Measurements from ENCODE around the gene RRAD.

The RRAD gene

GRCh38 chr16:66952430-66953110, 27.2 kb upstream of the RRAD start:
- Histone ChIP-seq H3K36me3 (ENCODE audit: control insufficient read depth, insufficient read depth, low read length) (no peaks in the 10 kb centered on the region), H3K4me3 (replicated peaks; ENCODE audit: low read depth, low read length) (no peak overlapping the region), H3K27me3 (replicated peaks; ENCODE audit: control insufficient read depth, insufficient read depth, low read length) (no peaks in the 10 kb centered on the region)
- TF ChIP-seq, protein P1, sequence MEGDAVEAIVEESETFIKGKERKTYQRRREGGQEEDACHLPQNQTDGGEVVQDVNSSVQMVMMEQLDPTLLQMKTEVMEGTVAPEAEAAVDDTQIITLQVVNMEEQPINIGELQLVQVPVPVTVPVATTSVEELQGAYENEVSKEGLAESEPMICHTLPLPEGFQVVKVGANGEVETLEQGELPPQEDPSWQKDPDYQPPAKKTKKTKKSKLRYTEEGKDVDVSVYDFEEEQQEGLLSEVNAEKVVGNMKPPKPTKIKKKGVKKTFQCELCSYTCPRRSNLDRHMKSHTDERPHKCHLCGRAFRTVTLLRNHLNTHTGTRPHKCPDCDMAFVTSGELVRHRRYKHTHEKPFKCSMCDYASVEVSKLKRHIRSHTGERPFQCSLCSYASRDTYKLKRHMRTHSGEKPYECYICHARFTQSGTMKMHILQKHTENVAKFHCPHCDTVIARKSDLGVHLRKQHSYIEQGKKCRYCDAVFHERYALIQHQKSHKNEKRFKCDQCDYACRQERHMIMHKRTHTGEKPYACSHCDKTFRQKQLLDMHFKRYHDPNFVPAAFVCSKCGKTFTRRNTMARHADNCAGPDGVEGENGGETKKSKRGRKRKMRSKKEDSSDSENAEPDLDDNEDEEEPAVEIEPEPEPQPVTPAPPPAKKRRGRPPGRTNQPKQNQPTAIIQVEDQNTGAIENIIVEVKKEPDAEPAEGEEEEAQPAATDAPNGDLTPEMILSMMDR (IDR thresholded peaks at IDR 0.05; ENCODE audit: insufficient read depth, low read length, poor library complexity, severe bottlenecking), result no peak
- DNase-seq (ENCODE audit: extremely low read depth, insufficient read length), result no peak

DNA sequence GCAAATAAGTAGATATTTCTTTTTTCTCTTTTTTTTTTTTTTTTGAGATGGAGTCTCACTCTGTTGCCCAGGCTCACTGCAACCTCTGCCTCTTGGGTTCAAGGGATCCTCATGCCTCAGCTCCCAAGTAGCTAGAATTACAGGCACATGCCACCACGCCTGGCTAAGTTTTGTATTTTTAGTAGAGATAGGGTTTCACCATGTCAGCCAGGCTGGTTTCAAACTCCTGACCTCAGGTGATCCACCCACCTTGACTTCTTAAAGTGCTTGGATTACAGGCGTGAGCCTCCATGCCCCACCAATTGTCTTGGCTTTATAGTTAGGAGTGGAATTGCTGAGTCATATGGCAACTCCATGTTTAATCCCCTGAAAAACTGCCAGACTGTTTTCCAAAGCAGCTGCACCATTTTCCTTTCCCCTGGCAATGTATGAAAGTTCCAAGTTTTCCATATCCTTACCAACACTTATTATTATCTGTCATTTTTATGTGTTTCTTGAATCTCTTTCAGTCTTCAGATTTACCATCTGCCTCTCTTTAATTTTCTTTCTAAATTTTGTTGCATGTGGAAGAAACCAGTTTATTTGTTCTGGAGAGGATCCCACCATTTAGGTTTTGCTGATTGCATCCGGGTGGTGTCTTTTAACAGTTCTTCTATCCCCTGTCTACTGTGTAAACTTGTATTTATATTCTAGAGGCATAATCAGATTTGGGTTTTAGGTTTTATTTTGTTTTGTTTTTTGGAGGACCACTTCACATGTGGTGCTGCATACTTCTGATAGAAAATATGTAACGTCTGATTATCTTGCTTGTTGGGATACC, 25.8 kb upstream of the RRAD start:
- Histone ChIP-seq H3K27me3 (replicated peaks; ENCODE audit: control insufficient read depth, insufficient read depth, low read length) (no peaks in the 10 kb centered on the region), H3K36me3 (ENCODE audit: control insufficient read depth, insufficient read depth, low read length) (no peaks in the 10 kb centered on the region), H3K4me3 (replicated peaks; ENCODE audit: low read depth, low read length) (no peak overlapping the region)
- no peak for DNase-seq (ENCODE audit: extremely low read depth, insufficient read length)
- TF ChIP-seq, protein P1 (IDR thresholded peaks at IDR 0.05; ENCODE audit: insufficient read depth, low read length, poor library complexity, severe bottlenecking), result no peak

GRCh38 chr16:66950437-66950836, 25.1 kb upstream of the RRAD start:
- TF ChIP-seq, protein P1 (IDR thresholded peaks at IDR 0.05; ENCODE audit: insufficient read depth, low read length, poor library complexity, severe bottlenecking), result no peak
- H3K4me3 ChIP-seq (replicated peaks; ENCODE audit: low read depth, low read length), result 0 out of 2 replicates have a peak overlapping the region, but pooled peaks have one; percentile 6
- no peaks in the 10 kb centered on the region for H3K27me3 ChIP-seq (replicated peaks; ENCODE audit: control insufficient read depth, insufficient read depth, low read length)
- H3K36me3 ChIP-seq (ENCODE audit: control insufficient read depth, insufficient read depth, low read length), result no peaks in the 10 kb centered on the region
- no peak for DNase-seq (ENCODE audit: extremely low read depth, insufficient read length)

GRCh38 chr16:66949472-66949871, 24.1 kb upstream of the RRAD start:
- no peak for DNase-seq (ENCODE audit: extremely low read depth, insufficient read length)
- no peak overlapping the region for H3K4me3 ChIP-seq (replicated peaks; ENCODE audit: low read depth, low read length)
- H3K27me3 ChIP-seq (replicated peaks; ENCODE audit: control insufficient read depth, insufficient read depth, low read length), result no peaks in the 10 kb centered on the region
- H3K36me3 ChIP-seq (ENCODE audit: control insufficient read depth, insufficient read depth, low read length), result no peaks in the 10 kb centered on the region
- TF ChIP-seq, protein P1 (IDR thresholded peaks at IDR 0.05; ENCODE audit: insufficient read depth, low read length, poor library complexity, severe bottlenecking), result no peak

DNA sequence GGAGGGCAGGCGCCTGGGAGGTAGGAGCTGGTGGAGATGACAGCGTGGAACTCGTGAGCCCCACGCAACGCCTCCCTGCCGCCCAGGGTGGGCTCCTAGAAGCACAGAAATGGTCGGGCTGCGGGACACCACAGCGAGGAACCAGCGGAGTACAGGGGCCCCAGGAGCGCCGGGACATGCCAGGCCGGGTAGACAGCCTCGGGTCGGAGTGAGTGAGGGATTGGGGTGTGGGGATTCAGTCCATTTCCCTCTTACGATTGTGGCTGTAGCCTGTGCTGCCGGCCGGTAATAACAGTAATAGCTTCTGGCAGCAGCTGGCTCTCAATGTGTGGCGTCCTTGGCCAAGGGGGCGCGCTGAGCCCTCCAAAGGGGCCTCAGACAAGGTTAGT, 23.5 kb upstream of the RRAD start:
- H3K27me3 ChIP-seq (replicated peaks; ENCODE audit: control insufficient read depth, insufficient read depth, low read length), result no peaks in the 10 kb centered on the region
- TF ChIP-seq, protein P1 (IDR thresholded peaks at IDR 0.05; ENCODE audit: insufficient read depth, low read length, poor library complexity, severe bottlenecking), result no peak
- H3K4me3 ChIP-seq (replicated peaks; ENCODE audit: low read depth, low read length), result no peak overlapping the region
- no peak for DNase-seq (ENCODE audit: extremely low read depth, insufficient read length)
- peaks cover 1% of the 10 kb centered on the region for H3K36me3 ChIP-seq (ENCODE audit: control insufficient read depth, insufficient read depth, low read length)

Data from GM06990 (cell line).